Osteocyte (in vitro differentiated cells): ENCODE results near the gene PTPN3. TPM values are rescaled to one million over a fixed set of nuclear protein-coding genes. Genes with fewer than 3 reads are reported as not detected.
"Not testable (repeated sequence)": the region's sequence is repeated elsewhere in the genome, so short reads cannot be mapped to it uniquely, and the experiment has no call there.

ENCODE experiments used
- DNase-seq: peaks from one replicate; pipeline ENCODE4 v3.0.0; 2021; ENCODE audit warnings: mixed read lengths; ENCODE audit not compliant: unreplicated experiment; ENCODE audit errors: extremely low spot score
- H3K27ac Mint-ChIP-seq: one replicate; pipeline ENCODE4 v1.8.0; 2021; ENCODE audit warnings: mild to moderate bottlenecking, mixed read lengths; ENCODE audit not compliant: unreplicated experiment
- H3K27me3 Mint-ChIP-seq: one replicate; pipeline ENCODE4 v1.8.0; 2021; ENCODE audit warnings: mixed read lengths; ENCODE audit not compliant: unreplicated experiment
- H3K36me3 Mint-ChIP-seq: one replicate; pipeline ENCODE4 v1.8.0; 2021; ENCODE audit warnings: mixed read lengths; ENCODE audit not compliant: unreplicated experiment
- H3K4me1 Mint-ChIP-seq: one replicate; pipeline ENCODE4 v1.8.0; 2021; ENCODE audit warnings: mixed read lengths; ENCODE audit not compliant: unreplicated experiment
- H3K4me3 Mint-ChIP-seq: one replicate; pipeline ENCODE4 v1.8.0; 2021; ENCODE audit warnings: mild to moderate bottlenecking, moderate library complexity, mixed read lengths; ENCODE audit not compliant: unreplicated experiment
- H3K9me3 Mint-ChIP-seq: one replicate; pipeline ENCODE4 v1.8.0; 2021; ENCODE audit warnings: mixed read lengths; ENCODE audit not compliant: unreplicated experiment
- total RNA-seq: library from RNA; stranded (reverse); gene quantifications from 2 replicates; pipeline ENCODE4 v1.2.1, GENCODE V29; 2021
- TF ChIP-seq, protein P1 (sequence below): fragments of 200-600 bp; sonication (generic); IDR thresholded peaks from 2 replicates; pipeline ENCODE4 v1.5.0; 2021; ENCODE audit warnings: antibody characterized with exemption, mild to moderate bottlenecking, moderate library complexity

The PTPN3 gene
- total RNA-seq, 1 donor from 2014 or later: 4.7 TPM

DNA sequence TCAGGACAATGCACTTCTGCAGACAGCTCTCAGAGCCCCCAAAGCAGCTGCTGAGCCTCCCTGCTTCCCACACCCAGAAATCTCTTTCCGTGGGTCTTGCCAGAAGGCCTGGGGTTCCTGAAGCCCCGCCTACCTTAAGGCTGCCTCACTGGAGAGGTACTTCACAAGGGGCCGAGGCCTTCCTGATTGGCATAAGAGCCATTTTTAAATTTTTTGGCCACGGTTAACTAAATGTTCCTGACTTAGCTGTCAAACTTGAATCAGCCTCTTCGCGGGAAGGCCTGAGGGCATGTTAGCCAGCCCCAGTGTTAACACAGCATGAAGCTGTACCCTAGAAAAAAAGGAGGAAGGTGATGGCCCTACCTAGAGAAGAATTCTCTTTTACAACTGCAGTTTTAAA lies 156.5 kb downstream of the PTPN3 start:
- Mint-ChIP-seq H3K4me1 (peaks cover 8% of the 10 kb centered on the region), H3K4me3 (no peak overlapping the region), H3K27ac (no peak overlapping the region), H3K9me3 (no peaks in the 10 kb centered on the region), H3K27me3 (no peaks in the 10 kb centered on the region), H3K36me3 (no peaks in the 10 kb centered on the region)
- no peak for DNase-seq
- TF ChIP-seq, protein P1, sequence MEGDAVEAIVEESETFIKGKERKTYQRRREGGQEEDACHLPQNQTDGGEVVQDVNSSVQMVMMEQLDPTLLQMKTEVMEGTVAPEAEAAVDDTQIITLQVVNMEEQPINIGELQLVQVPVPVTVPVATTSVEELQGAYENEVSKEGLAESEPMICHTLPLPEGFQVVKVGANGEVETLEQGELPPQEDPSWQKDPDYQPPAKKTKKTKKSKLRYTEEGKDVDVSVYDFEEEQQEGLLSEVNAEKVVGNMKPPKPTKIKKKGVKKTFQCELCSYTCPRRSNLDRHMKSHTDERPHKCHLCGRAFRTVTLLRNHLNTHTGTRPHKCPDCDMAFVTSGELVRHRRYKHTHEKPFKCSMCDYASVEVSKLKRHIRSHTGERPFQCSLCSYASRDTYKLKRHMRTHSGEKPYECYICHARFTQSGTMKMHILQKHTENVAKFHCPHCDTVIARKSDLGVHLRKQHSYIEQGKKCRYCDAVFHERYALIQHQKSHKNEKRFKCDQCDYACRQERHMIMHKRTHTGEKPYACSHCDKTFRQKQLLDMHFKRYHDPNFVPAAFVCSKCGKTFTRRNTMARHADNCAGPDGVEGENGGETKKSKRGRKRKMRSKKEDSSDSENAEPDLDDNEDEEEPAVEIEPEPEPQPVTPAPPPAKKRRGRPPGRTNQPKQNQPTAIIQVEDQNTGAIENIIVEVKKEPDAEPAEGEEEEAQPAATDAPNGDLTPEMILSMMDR: no peak

DNA sequence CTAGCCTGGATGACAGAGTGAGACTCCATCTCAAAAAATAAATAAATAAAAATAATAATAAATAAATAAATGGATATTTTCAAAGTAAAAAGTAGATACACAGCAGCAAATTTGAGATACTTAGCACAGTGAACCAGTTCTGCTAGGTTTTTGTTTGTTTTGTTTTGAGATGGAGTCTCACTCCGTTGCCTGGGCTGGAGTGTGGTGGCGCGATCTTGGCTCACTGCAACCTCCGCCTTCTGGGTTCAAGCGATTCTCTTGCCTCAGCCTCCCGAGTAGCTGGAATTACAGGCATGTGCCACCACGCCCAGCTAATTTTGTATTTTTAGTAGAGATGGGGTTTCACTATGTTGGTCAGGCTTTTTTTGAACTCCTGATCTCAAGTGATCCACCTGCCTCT lies 157.1 kb downstream of the PTPN3 start:
- not testable (repeated sequence) for H3K36me3 Mint-ChIP-seq, DNase-seq, H3K4me3 Mint-ChIP-seq, H3K27me3 Mint-ChIP-seq, H3K27ac Mint-ChIP-seq, H3K4me1 Mint-ChIP-seq, H3K9me3 Mint-ChIP-seq

- Mint-ChIP-seq H3K36me3 (no peaks in the 10 kb centered on the region), H3K4me1 (peaks cover 5% of the 10 kb centered on the region), H3K4me3 (no peak overlapping the region), H3K9me3 (no peaks in the 10 kb centered on the region), H3K27ac (no peak overlapping the region), H3K27me3 (peaks cover 4% of the 10 kb centered on the region)
- DNase-seq: no peak
- TF ChIP-seq, protein P1: no peak
These were observed 161.7 kb downstream of the PTPN3 start for GRCh38 chr9:109336409-109336808.

- Mint-ChIP-seq H3K27ac (no peak overlapping the region), H3K4me1 (peaks cover 9% of the 10 kb centered on the region), H3K36me3 (no peaks in the 10 kb centered on the region), H3K9me3 (no peaks in the 10 kb centered on the region), H3K4me3 (no peak overlapping the region), H3K27me3 (peaks cover 4% of the 10 kb centered on the region)
- TF ChIP-seq, protein P1: no peak
- no peak for DNase-seq
These were observed 162.2 kb downstream of the PTPN3 start for GRCh38 chr9:109335929-109336328.

DNA sequence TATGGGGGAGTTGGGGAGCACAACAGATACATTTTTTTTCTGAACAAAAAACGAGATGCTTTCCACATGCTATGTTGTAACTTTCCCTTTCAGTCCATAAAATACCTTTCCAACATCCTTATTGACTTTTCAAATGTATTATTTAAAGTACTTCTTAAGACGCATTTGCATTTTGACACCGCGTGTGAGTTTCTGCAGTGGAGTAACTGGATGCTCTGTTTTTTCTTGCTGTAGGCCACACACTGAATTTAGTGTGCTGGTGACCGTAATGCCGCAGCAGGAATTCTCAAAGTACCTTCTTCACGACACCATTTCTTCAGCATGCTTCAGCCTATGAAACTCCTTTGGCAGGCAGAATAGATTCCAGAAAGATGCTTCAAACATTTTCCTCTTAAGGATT lies 163.0 kb downstream of the PTPN3 start:
- no peak overlapping the region for H3K4me3 Mint-ChIP-seq
- H3K27ac Mint-ChIP-seq: no peak overlapping the region
- H3K27me3 Mint-ChIP-seq: peaks cover 4% of the 10 kb centered on the region
- H3K36me3 Mint-ChIP-seq: no peaks in the 10 kb centered on the region
- TF ChIP-seq, protein P1: no peak
- H3K4me1 Mint-ChIP-seq: peaks cover 9% of the 10 kb centered on the region
- DNase-seq: no peak
- no peaks in the 10 kb centered on the region for H3K9me3 Mint-ChIP-seq

DNA sequence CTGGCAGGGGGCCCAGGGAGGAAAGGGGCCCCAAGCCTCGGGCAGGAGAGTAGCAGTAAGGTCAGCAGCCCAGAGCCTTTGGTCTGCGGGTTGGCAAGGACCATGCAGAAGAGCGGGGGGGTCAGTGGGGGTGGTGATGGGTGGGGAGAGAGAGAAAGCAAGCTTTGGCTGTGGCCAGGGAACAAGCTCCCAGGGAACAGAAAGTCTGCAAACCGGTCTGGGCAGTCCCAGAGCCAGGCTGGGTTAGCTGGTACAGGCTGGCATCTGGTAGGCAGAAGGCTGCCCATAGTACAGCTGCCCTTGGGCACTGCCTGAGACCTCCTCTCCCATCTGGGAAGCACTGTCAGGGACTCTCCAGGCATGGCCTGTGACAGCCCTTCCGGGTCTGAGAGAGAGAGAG lies 166.8 kb downstream of the PTPN3 start:
- H3K4me3 Mint-ChIP-seq: no peak overlapping the region
- H3K36me3 Mint-ChIP-seq: no peaks in the 10 kb centered on the region
- no peaks in the 10 kb centered on the region for H3K9me3 Mint-ChIP-seq
- H3K4me1 Mint-ChIP-seq: peaks cover 20% of the 10 kb centered on the region
- no peak for DNase-seq
- H3K27me3 Mint-ChIP-seq: peaks cover 8% of the 10 kb centered on the region
- no peak overlapping the region for H3K27ac Mint-ChIP-seq
- TF ChIP-seq, protein P1: no peak
